ENCODE data around the gene THSD1. TPM values are rescaled to one million over a fixed set of nuclear protein-coding genes. Genes with fewer than 3 reads are reported as not detected.

Gene THSD1
- total and polyA plus RNA-seq, 2 donors (not counting 1 experiment from before 2014, with no cell fraction given) = 0.34 to 0.58 TPM

GRCh38 chr13:52361225-52361624 lies 44.7 kb downstream of the THSD1 start:
- Mint-ChIP-seq H3K9me3 (ENCODE audit: insufficient read depth) (no peaks in the 10 kb centered on the region), H3K4me3 (no peak overlapping the region), H3K27ac (no peak overlapping the region), H3K4me1 (no peaks in the 10 kb centered on the region), H3K27me3 (peaks cover 27% of the 10 kb centered on the region)
- no peaks in the 10 kb centered on the region for H3K79me2 ChIP-seq (ENCODE audit: control insufficient read depth, insufficient read depth, low read length)
- no peak overlapping the region for H2AFZ ChIP-seq (ENCODE audit: insufficient read depth, low read depth, low read length, poor library complexity, severe bottlenecking)
- DNase-seq (no peak), ATAC-seq (ENCODE audit: low read depth) (no peak)
- H3K4me2 ChIP-seq (replicated peaks; ENCODE audit: low read depth, low read length, poor library complexity, severe bottlenecking) = no peak overlapping the region
- POLR2A ChIA-PET = no interaction called here
- WGBS (ENCODE audit: insufficient coverage) = 91% methylated on average over 3 of the region's 4 CpGs
- no peaks in the 10 kb centered on the region for H3K4me1 ChIP-seq (ENCODE audit: control insufficient read depth in 2 of 2, insufficient read depth in 2 of 2, low read length in 2 of 2)
- no peaks in the 10 kb centered on the region for H3K36me3 ChIP-seq (replicated peaks in 1 of 2; ENCODE audit: control extremely low read depth in 1 of 2, control insufficient read depth in 1 of 2, extremely low read depth in 1 of 2, insufficient read depth in 2 of 2, low read length in 1 of 2)
- CTCF ChIA-PET = no interaction called here
- no peak overlapping the region for H3K4me3 ChIP-seq (ENCODE audit: control extremely low read depth in 1 of 5, extremely low read depth in 1 of 5, insufficient read depth in 1 of 5, low read depth in 2 of 5, low read length in 4 of 5)
- intact Hi-C loops (cut with micrococcal nuclease) = no loop called here
- H3K9me3 ChIP-seq (ENCODE audit: control extremely low read depth in 1 of 3, control insufficient read depth in 2 of 3, insufficient read depth in 1 of 3, low read length in 2 of 3) = no peaks in the 10 kb centered on the region
- no peak overlapping the region for H3K9ac ChIP-seq (ENCODE audit: low read length)
- TF ChIP-seq EZH2 (IDR thresholded peaks at IDR 0.05; ENCODE audit: borderline replicate concordance, insufficient read depth, low read depth, low read length, poor library complexity, severe bottlenecking) (no peak), CTCF (IDR thresholded peaks at IDR 0.05) (no peak)
- H3K27ac ChIP-seq (ENCODE audit: low read length in 2 of 2) = no peak overlapping the region
- peaks cover 0 to 3% (median 1%) of the 10 kb centered on the region in 4 experiments for H3K27me3 ChIP-seq (replicated peaks in 1 of 4; ENCODE audit: control extremely low read depth in 1 of 4, control insufficient read depth in 3 of 4, insufficient read depth in 4 of 4, low read length in 3 of 4)
- no peaks in the 10 kb centered on the region for H4K20me1 ChIP-seq (ENCODE audit: control insufficient read depth, insufficient read depth, low read length, poor library complexity, severe bottlenecking)

GRCh38 chr13:52359534-52359933 lies 46.4 kb downstream of the THSD1 start:
- H3K9ac ChIP-seq (ENCODE audit: low read length) = no peak overlapping the region
- no peaks in the 10 kb centered on the region for H4K20me1 ChIP-seq (ENCODE audit: control insufficient read depth, insufficient read depth, low read length, poor library complexity, severe bottlenecking)
- no peaks in the 10 kb centered on the region for H3K4me1 Mint-ChIP-seq
- POLR2A ChIA-PET = no interaction called here
- no peak for ATAC-seq (ENCODE audit: low read depth)
- DNase-seq = no peak
- no peak overlapping the region for H3K27ac Mint-ChIP-seq
- WGBS (ENCODE audit: insufficient coverage) = no CpG with 5 or more reads among the region's 4 CpGs
- H3K4me1 ChIP-seq (ENCODE audit: control insufficient read depth in 2 of 2, insufficient read depth in 2 of 2, low read length in 2 of 2) = no peaks in the 10 kb centered on the region
- H3K27ac ChIP-seq (ENCODE audit: low read length in 2 of 2) = no peak overlapping the region
- no peak overlapping the region for H3K4me3 Mint-ChIP-seq
- no peaks in the 10 kb centered on the region for H3K9me3 ChIP-seq (ENCODE audit: control extremely low read depth in 1 of 3, control insufficient read depth in 2 of 3, insufficient read depth in 1 of 3, low read length in 2 of 3)
- CTCF ChIA-PET = no interaction called here
- peaks cover 0 to 3% (median 1%) of the 10 kb centered on the region in 4 experiments for H3K27me3 ChIP-seq (replicated peaks in 1 of 4; ENCODE audit: control extremely low read depth in 1 of 4, control insufficient read depth in 3 of 4, insufficient read depth in 4 of 4, low read length in 3 of 4)
- no peaks in the 10 kb centered on the region for H3K79me2 ChIP-seq (ENCODE audit: control insufficient read depth, insufficient read depth, low read length)
- H3K27me3 Mint-ChIP-seq = peaks cover 24% of the 10 kb centered on the region
- H3K36me3 ChIP-seq (replicated peaks in 1 of 2; ENCODE audit: control extremely low read depth in 1 of 2, control insufficient read depth in 1 of 2, extremely low read depth in 1 of 2, insufficient read depth in 2 of 2, low read length in 1 of 2) = no peaks in the 10 kb centered on the region
- no peak for TF ChIP-seq EZH2 (IDR thresholded peaks at IDR 0.05; ENCODE audit: borderline replicate concordance, insufficient read depth, low read depth, low read length, poor library complexity, severe bottlenecking)
- no peak for TF ChIP-seq CTCF (IDR thresholded peaks at IDR 0.05)
- H3K9me3 Mint-ChIP-seq (ENCODE audit: insufficient read depth) = no peaks in the 10 kb centered on the region
- no peak overlapping the region for H3K4me2 ChIP-seq (replicated peaks; ENCODE audit: low read depth, low read length, poor library complexity, severe bottlenecking)
- intact Hi-C loops (cut with micrococcal nuclease) = no loop called here
- no peak overlapping the region for H3K4me3 ChIP-seq (ENCODE audit: control extremely low read depth in 1 of 5, extremely low read depth in 1 of 5, insufficient read depth in 1 of 5, low read depth in 2 of 5, low read length in 4 of 5)
- H2AFZ ChIP-seq (ENCODE audit: insufficient read depth, low read depth, low read length, poor library complexity, severe bottlenecking) = no peak overlapping the region

Data from B cell (primary cell).